Upper lobe of left lung (tissue), 6 donors: Measurements from ENCODE around the gene OR7A10. TPM values are rescaled to one million over a fixed set of nuclear protein-coding genes. Genes with fewer than 3 reads are reported as not detected.
A peak's percentile ranks its signal among the peaks of the same experiment; 100 is the strongest.
"Not testable (repeated sequence)": the region's sequence is repeated elsewhere in the genome, so short reads cannot be mapped to it uniquely, and the experiment has no call there.

ENCODE experiments used
- ATAC-seq, 2 donors: fragments of 200-7000 bp; cut with Tn5 transposase; one replicate each; pipeline ENCODE4 v1.9.1; 2022; ENCODE audit warnings: mild to moderate bottlenecking in 2 of 2, moderate library complexity in 2 of 2; ENCODE audit not compliant: low FRiP score in 2 of 2
- DNase-seq, 2 donors: peaks; one replicate each; pipeline ENCODE4 v3.0.0-alpha.2; 2019 to 2020
- H3K27ac ChIP-seq, 4 donors: fragments of 200-600 bp; sonication (generic); one replicate each; pipeline ENCODE4 v1.5.1; 2016 to 2019
- H3K27me3 ChIP-seq, 4 donors: fragments of 200-600 bp; sonication (generic); one replicate each; pipeline ENCODE4 v1.5.1; 2017 to 2019
- H3K36me3 ChIP-seq, 4 donors: fragments of 200-600 bp; sonication (generic); one replicate each; pipeline ENCODE4 v1.5.1; 2016 to 2019
- H3K4me1 ChIP-seq, 4 donors: fragments of 200-600 bp; sonication (generic); one replicate each; pipeline ENCODE4 v1.5.1; 2018 to 2019
- H3K4me3 ChIP-seq, 4 donors: fragments of 200-600 bp; sonication (generic); one replicate each; pipeline ENCODE4 v1.5.1; 2017 to 2019; ENCODE audit warnings: mild to moderate bottlenecking in 2 of 4, moderate library complexity in 1 of 4
- H3K9me3 ChIP-seq, 4 donors: fragments of 200-600 bp; sonication (generic); one replicate each; pipeline ENCODE4 v1.5.1; 2018 to 2019
- EP300 ChIP-seq, 4 donors: sonication (generic); formaldehyde crosslinking; IDR thresholded peaks; one replicate each; pipeline ENCODE4 v1.5.1; 2017; ENCODE audit warnings: antibody characterized with exemption in 4 of 4, control low read depth in 2 of 4
- POLR2A ChIP-seq, 4 donors: fragments of 450-650 bp; IDR thresholded peaks; one replicate each; pipeline ENCODE4 v1.5.1; 2016 to 2017; ENCODE audit warnings: antibody characterized with exemption in 4 of 4, mild to moderate bottlenecking in 2 of 4
- POLR2AphosphoS5 ChIP-seq, 2 donors: sonication (generic); formaldehyde crosslinking; IDR thresholded peaks; one replicate each; pipeline ENCODE4 v1.5.1; 2017; ENCODE audit warnings: antibody characterized with exemption in 2 of 2
- WGBS, 2 donors: methylation state at CpG; one replicate each; pipeline ENCODE4 v1.1.5; 2017 to 2018; 5-methylcytosine and 5-hydroxymethylcytosine counted together
- small RNA-seq, 4 donors: library from RNA; depleted of rRNA; stranded (forward); fragments of <200 nt; gene quantifications; one replicate each; pipeline ENCODE3, GENCODE V24; 2016
- total RNA-seq, 6 donors: library from RNA; depleted of rRNA in 4 of 6; stranded (reverse); fragments of >200 nt in 4 of 6; gene quantifications; one replicate each; pipeline versions ENCODE4 v1.1.0 to v1.2.1, GENCODE V29; 2016 to 2021
- TF ChIP-seq, protein P1 (sequence below), 6 experiments: fragments of 450-650 bp in 4 of 6; fragments of 200-600 bp in 2 of 6; sonication (generic) in 2 of 6; IDR thresholded peaks; one replicate each; pipeline ENCODE4 v1.5.1; 2016 to 2019; ENCODE audit warnings: antibody characterized with exemption in 6 of 6
- donor health status: DM: no; HTN: no; CAD: no; lungs with moderate emphysema.
- donor health status: DM: no; HTN: yes; CAD: no; lungs with severe emphysema.

OR7A10 gene
- total RNA-seq, 6 donors from 2014 or later = not detected

DNA sequence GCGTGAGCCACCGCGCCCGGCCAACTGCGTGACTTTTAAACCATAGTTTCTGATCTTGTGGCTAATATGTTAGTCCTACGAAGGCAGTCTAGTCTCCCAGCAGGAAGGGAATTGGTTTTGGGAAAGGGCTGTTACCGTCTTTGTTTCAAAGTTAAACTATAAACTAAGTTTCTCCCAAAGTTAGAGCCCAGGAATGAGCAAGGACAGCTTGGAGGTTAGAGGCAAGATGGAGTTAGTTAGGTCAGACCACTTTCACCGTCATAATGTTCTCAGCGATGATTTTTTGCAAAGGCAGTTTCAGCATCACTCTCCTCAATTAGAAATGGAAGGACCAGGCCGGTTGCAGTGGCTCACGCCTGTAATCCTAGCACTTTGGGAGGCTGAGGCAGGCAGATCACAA is 52.7 kb downstream of the OR7A10 start:
- Histone ChIP-seq H3K27ac (no peak overlapping the region), H3K27me3 (no peaks in the 10 kb centered on the region), H3K9me3 (no peaks in the 10 kb centered on the region), H3K4me3 (no peak overlapping the region), H3K36me3 (no peaks in the 10 kb centered on the region), H3K4me1 (no peaks in the 10 kb centered on the region)
- WGBS, 2 donors = 94 to 96% methylated on average over 11 of the region's 11 CpGs
- DNase-seq (peak in 1 of 2 donors; percentile 47), ATAC-seq (no peak)
- TF ChIP-seq, protein P1, sequence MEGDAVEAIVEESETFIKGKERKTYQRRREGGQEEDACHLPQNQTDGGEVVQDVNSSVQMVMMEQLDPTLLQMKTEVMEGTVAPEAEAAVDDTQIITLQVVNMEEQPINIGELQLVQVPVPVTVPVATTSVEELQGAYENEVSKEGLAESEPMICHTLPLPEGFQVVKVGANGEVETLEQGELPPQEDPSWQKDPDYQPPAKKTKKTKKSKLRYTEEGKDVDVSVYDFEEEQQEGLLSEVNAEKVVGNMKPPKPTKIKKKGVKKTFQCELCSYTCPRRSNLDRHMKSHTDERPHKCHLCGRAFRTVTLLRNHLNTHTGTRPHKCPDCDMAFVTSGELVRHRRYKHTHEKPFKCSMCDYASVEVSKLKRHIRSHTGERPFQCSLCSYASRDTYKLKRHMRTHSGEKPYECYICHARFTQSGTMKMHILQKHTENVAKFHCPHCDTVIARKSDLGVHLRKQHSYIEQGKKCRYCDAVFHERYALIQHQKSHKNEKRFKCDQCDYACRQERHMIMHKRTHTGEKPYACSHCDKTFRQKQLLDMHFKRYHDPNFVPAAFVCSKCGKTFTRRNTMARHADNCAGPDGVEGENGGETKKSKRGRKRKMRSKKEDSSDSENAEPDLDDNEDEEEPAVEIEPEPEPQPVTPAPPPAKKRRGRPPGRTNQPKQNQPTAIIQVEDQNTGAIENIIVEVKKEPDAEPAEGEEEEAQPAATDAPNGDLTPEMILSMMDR (IDR thresholded peaks at IDR 0.05) = no peak
- no peak for TF ChIP-seq POLR2AphosphoS5 (IDR thresholded peaks at IDR 0.05)
- no peak for TF ChIP-seq POLR2A (IDR thresholded peaks at IDR 0.05)
- TF ChIP-seq EP300 (IDR thresholded peaks at IDR 0.05) = no peak

DNA sequence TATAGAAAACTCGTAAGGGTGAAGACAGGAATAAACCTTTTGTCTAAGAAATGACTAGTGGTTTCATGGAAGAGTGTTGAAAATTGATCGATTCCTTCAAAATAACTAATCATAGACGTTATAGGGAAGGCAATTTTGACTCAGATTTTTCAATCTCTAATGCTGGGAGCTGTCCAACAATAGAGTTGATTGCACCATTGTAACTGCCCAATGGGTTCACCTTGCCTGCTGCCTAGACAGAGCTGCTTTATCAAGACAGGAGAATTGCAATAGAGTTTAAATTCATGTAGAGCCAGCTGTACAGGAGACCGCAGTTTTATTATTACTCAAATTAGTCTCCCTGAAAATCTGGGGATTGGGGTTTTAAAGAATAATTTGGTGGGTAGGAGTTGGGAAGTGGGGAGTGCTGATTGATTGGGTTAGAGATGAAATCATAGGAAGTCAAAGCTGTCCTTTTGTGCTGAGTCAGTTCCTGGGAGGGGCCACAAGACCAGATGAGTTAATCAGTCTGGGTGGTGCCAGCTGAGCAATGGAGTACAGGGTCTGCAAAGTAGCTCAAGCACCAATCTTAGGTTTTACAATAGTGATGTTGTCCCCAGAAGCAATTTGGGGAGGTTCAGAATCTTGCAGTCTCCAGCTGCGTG is 53.5 kb downstream of the OR7A10 start:
- Histone ChIP-seq H3K27me3 (no peaks in the 10 kb centered on the region), H3K36me3 (no peaks in the 10 kb centered on the region), H3K9me3 (no peaks in the 10 kb centered on the region), H3K27ac (no peak overlapping the region), H3K4me1 (no peaks in the 10 kb centered on the region), H3K4me3 (no peak overlapping the region)
- WGBS, 2 donors = 78 to 85% methylated on average over 5 of the region's 5 CpGs
- DNase-seq = peak in 1 of 2 donors; percentile 38
- TF ChIP-seq, protein P1 (IDR thresholded peaks at IDR 0.05) = no peak
- TF ChIP-seq POLR2AphosphoS5 (IDR thresholded peaks at IDR 0.05) (no peak), EP300 (IDR thresholded peaks at IDR 0.05) (no peak), POLR2A (IDR thresholded peaks at IDR 0.05) (no peak)
- no peak for ATAC-seq

- not testable (repeated sequence) for H3K4me3 ChIP-seq, H3K27ac ChIP-seq, H3K4me1 ChIP-seq, DNase-seq, H3K27me3 ChIP-seq, ATAC-seq, H3K36me3 ChIP-seq, H3K9me3 ChIP-seq
- 69 to 75% methylated on average over 6 of the region's 6 CpGs for WGBS, 2 donors
Measured at GRCh38 chr19:14792250-14792649, 56.5 kb downstream of the OR7A10 start.

Small RNA genes within 50 kb of the gene (small RNA-seq; reads per million reads assigned to genes)
- gene AC005255.1 (0 to 0.07 (median 0) reads per million in 4 donors), gene OR7A18P (0 reads per million in 4 donors)

Other genes starting within 250 kb of the OR7A10 start
- gene ADGRE3, start 174.1 kb downstream of the OR7A10 start, total RNA-seq = 1 to 10 TPM in 4 of 6 donors, under 1 TPM in 1, not detected in 1; 0.76 to 9.6 (median 2.4) TPM
- 10 to 100 TPM; 16.1 to 35.6 (median 20.0) TPM for gene ZNF333, start 158.9 kb downstream of the OR7A10 start, total RNA-seq
- gene ADGRE2, start 70.4 kb downstream of the OR7A10 start, total RNA-seq = 10 to 100 TPM; 12.3 to 24.1 (median 18.1) TPM
- not detected for gene OR7A5, start 13.7 kb downstream of the OR7A10 start, total RNA-seq
- gene OR7C1, start 13.7 kb downstream of the OR7A10 start, total RNA-seq = not detected
- gene OR7A17, start 37.2 kb upstream of the OR7A10 start, total RNA-seq = not detected
- gene OR7C2, start 92.6 kb upstream of the OR7A10 start, total RNA-seq = not detected
- gene SLC1A6, start 130.9 kb upstream of the OR7A10 start, total RNA-seq = not detected
- not detected for gene CASP14, start 200.6 kb upstream of the OR7A10 start, total RNA-seq
- not detected for gene OR1I1, start 233.3 kb upstream of the OR7A10 start, total RNA-seq